SK-N-SH (cell line): Measurements from ENCODE around the gene LIPH. TPM values are rescaled to one million over a fixed set of nuclear protein-coding genes. Genes with fewer than 3 reads are reported as not detected.

Experiments
- CTCF ChIA-PET: fragments of 300-600, 350-600 bp; formaldehyde crosslinking; extraction: SDS; loops from one replicate; lab custom pipeline; 2021; lab: Yijun Ruan, JAX
- POLR2A ChIA-PET: fragments of 350-600 bp; sonication (Branson Sonifier 250); formaldehyde crosslinking; extraction: SDS; loops from one replicate; lab custom pipeline; 2020; ENCODE audit warnings: antibody characterized with exemption, inconsistent platforms; lab: Yijun Ruan, JAX
- DNase-seq: peaks from one replicate; pipeline ENCODE4 v3.0.0; 2012
- H2AFZ ChIP-seq: fragments of 200-600 bp; sonication (generic); 2 replicates; pipeline ENCODE4 v1.8.1; 2016; ENCODE audit warnings: antibody characterized with exemption, mild to moderate bottlenecking, low read depth
- H3F3A ChIP-seq: fragments of 200-600 bp; sonication (generic); replicated peaks from 2 replicates; pipeline ENCODE3; 2016; ENCODE audit warnings: antibody characterized with exemption, mild to moderate bottlenecking; ENCODE audit not compliant: insufficient read depth
- H3K27ac ChIP-seq, 2 experiments: fragments of 200-500 bp in 1 of 2; fragments of 200-600 bp in 1 of 2; sonication (Bioruptor generic) in 1 of 2; sonication (generic), shearing (Covaris generic) in 1 of 2; 2 replicates each; pipeline versions ENCODE4 v1.5.1 to v1.6.1; 2014 to 2016; ENCODE audit warnings: low read depth in 2 of 2, inconsistent platforms in 1 of 2, low read length in 1 of 2, mild to moderate bottlenecking in 1 of 2, mixed read lengths in 1 of 2
- H3K27me3 ChIP-seq: fragments of 200-600 bp; sonication (generic), shearing (Covaris generic); 2 replicates; pipeline ENCODE4 v1.6.1; 2016; ENCODE audit warnings: mixed run types; ENCODE audit not compliant: insufficient read depth
- H3K36me3 ChIP-seq, 2 experiments: fragments of 200-500 bp in 1 of 2; fragments of 200-600 bp in 1 of 2; sonication (Bioruptor generic) in 1 of 2; sonication (generic) in 1 of 2; replicated peaks in 1 of 2; 2 replicates each; pipeline versions ENCODE3 to v1.5.1; 2014 to 2016; ENCODE audit warnings: low read length in 1 of 2, mild to moderate bottlenecking in 1 of 2; ENCODE audit not compliant: insufficient read depth in 2 of 2, control insufficient read depth in 1 of 2
- H3K4me1 ChIP-seq, 2 experiments: fragments of 200-500 bp in 1 of 2; fragments of 200-600 bp in 1 of 2; sonication (Bioruptor generic) in 1 of 2; sonication (generic), shearing (Covaris generic) in 1 of 2; 2 replicates each; pipeline versions ENCODE4 v1.5.1 to v1.6.1; 2014 to 2016; ENCODE audit warnings: low read depth in 1 of 2, low read length in 1 of 2, mixed run types in 1 of 2; ENCODE audit not compliant: insufficient read depth in 2 of 2, control insufficient read depth in 1 of 2
- H3K4me2 ChIP-seq: fragments of 200-600 bp; sonication (generic), shearing (Covaris generic); 2 replicates; pipeline ENCODE4 v1.6.1; 2017; ENCODE audit warnings: mixed run types
- H3K4me3 ChIP-seq, 2 experiments: fragments of 200-500 bp in 1 of 2; fragments of 200-600 bp in 1 of 2; sonication (Bioruptor generic) in 1 of 2; sonication (generic), shearing (Covaris generic) in 1 of 2; 2 replicates each; pipeline versions ENCODE4 v1.5.1 to v1.8.1; 2014 to 2016; ENCODE audit warnings: low read depth in 2 of 2, inconsistent platforms in 1 of 2, low read length in 1 of 2, mild to moderate bottlenecking in 1 of 2, mixed read lengths in 1 of 2, moderate library complexity in 1 of 2
- H3K79me2 ChIP-seq: fragments of 200-600 bp; sonication (generic); 2 replicates; pipeline ENCODE4 v1.8.1; 2017; ENCODE audit warnings: mild to moderate bottlenecking; ENCODE audit not compliant: insufficient read depth
- H3K9ac ChIP-seq: fragments of 200-600 bp; sonication (generic); 2 replicates; pipeline ENCODE4 v1.6.1; 2017; ENCODE audit warnings: mixed run types
- H3K9me2 ChIP-seq: fragments of 200-600 bp; sonication (generic); 2 replicates; pipeline ENCODE4 v1.6.1; 2017; ENCODE audit warnings: mixed run types
- H3K9me3 ChIP-seq: fragments of 200-600 bp; sonication (generic); 2 replicates; pipeline ENCODE4 v1.6.1; 2017; ENCODE audit warnings: mixed run types, mild to moderate bottlenecking, moderate library complexity
- H4K20me1 ChIP-seq: fragments of 200-600 bp; sonication (generic); 2 replicates; pipeline ENCODE4 v1.6.1; 2017; ENCODE audit warnings: mild to moderate bottlenecking, mixed run types; ENCODE audit not compliant: insufficient read depth
- CHD2 ChIP-seq: fragments of 150-350 bp; IDR thresholded peaks from 2 replicates; pipeline ENCODE4 v1.6.1; 2018; ENCODE audit warnings: low read length; ENCODE audit not compliant: partially characterized antibody
- CTCF ChIP-seq: fragments of 200-600 bp; sonication (generic); IDR thresholded peaks from 2 replicates; pipeline ENCODE4 v1.6.1; 2017; ENCODE audit warnings: antibody characterized with exemption, mild to moderate bottlenecking, moderate library complexity
- EP300 ChIP-seq, 2 experiments: IDR thresholded peaks; 2 replicates each; pipeline versions ENCODE4 v1.4.0 to v1.6.1; 2012; ENCODE audit warnings: borderline replicate concordance in 1 of 2, low read depth in 1 of 2, low read length in 1 of 2
- IRF3 ChIP-seq: fragments of 150-350 bp; IDR thresholded peaks from 2 replicates; pipeline ENCODE4 v1.6.1; 2016; ENCODE audit warnings: mild to moderate bottlenecking, low read depth, low read length
- JUND ChIP-seq: IDR thresholded peaks from 2 replicates; pipeline ENCODE4 v1.4.0; 2012
- NFIC ChIP-seq: IDR thresholded peaks from 2 replicates; pipeline ENCODE4 v1.4.0; 2012; ENCODE audit warnings: borderline replicate concordance
- PBX3 ChIP-seq: IDR thresholded peaks from 2 replicates; pipeline ENCODE4; 2012
- POLR2AphosphoS5 ChIP-seq: IDR thresholded peaks from 2 replicates; pipeline ENCODE4 v1.6.1; 2012; ENCODE audit warnings: low read depth, low read length
- RCOR1 ChIP-seq: fragments of 150-350 bp; IDR thresholded peaks from 2 replicates; pipeline ENCODE4 v1.6.1; 2017; ENCODE audit warnings: antibody characterized with exemption, low read length
- TAF1 ChIP-seq: IDR thresholded peaks from 2 replicates; pipeline ENCODE4 v1.6.1; 2012; ENCODE audit warnings: low read depth, mild to moderate bottlenecking, low read length, moderate library complexity, borderline replicate concordance
- TCF12 ChIP-seq: IDR thresholded peaks from 2 replicates; pipeline ENCODE4 v1.4.0; 2012
- TEAD4 ChIP-seq: IDR thresholded peaks from 2 replicates; pipeline ENCODE4 v1.4.0; 2012; ENCODE audit warnings: mild to moderate bottlenecking, borderline replicate concordance; ENCODE audit not compliant: insufficient read depth
- USF1 ChIP-seq: IDR thresholded peaks from 2 replicates; pipeline ENCODE4 v1.4.0; 2012; ENCODE audit warnings: low read depth, borderline replicate concordance
- YY1 ChIP-seq: IDR thresholded peaks from 2 replicates; pipeline ENCODE4 v1.4.0; 2012; ENCODE audit warnings: low read depth, mild to moderate bottlenecking
- WGBS: methylation state at CpG from one replicate; pipeline ENCODE4 v1.1.6; 2017; ENCODE audit warnings: low lambda C conversion rate; 5-methylcytosine and 5-hydroxymethylcytosine counted together
- polyA plus RNA-seq, 3 experiments: library from polyadenylated mRNA; depleted of rRNA; stranded (reverse); fragments of >200 nt; gene quantifications; 2 replicates each; pipeline ENCODE4 v1.2.3, GENCODE V29; 2012

The LIPH gene
- polyA plus RNA-seq, 1 of the 3 experiments (the other 2 are of a cell fraction): not detected

- TF ChIP-seq EP300 (IDR thresholded peaks at IDR 0.05; ENCODE audit: borderline replicate concordance in 1 of 2, low read depth in 1 of 2, low read length in 1 of 2) (no peak), TAF1 (no peak), NFIC (no peak), JUND (no peak), PBX3 (no peak), CHD2 (no peak), POLR2AphosphoS5 (no peak), TCF12 (no peak), YY1 (no peak)
- TF ChIP-seq, all 33 proteins: peak for 0
These were observed 25.0 kb downstream of the LIPH start (continued) for GRCh38 chr3:185527364-185527763.

- no peak overlapping the region for H3K4me2 ChIP-seq
- peaks cover 5% of the 10 kb centered on the region; the same call in 1 of the 2 replicates for H3K27me3 ChIP-seq
- no peaks in the 10 kb centered on the region for H3K36me3 ChIP-seq
- H3K27ac ChIP-seq: no peak overlapping the region
- TF ChIP-seq CTCF (no peak), USF1 (no peak), RCOR1 (no peak), IRF3 (no peak), POLR2AphosphoS5 (no peak), CHD2 (no peak), TEAD4 (no peak)
- no peak overlapping the region for H3K9ac ChIP-seq
- H3F3A ChIP-seq: no peaks in the 10 kb centered on the region
- no peak overlapping the region for H2AFZ ChIP-seq
- H4K20me1 ChIP-seq: no peaks in the 10 kb centered on the region
- CTCF ChIA-PET: interaction anchor here (1.8 kb wide), 1 partner anchor 33 kb away, joined by 5 read pairs; no protein-coding TSS in a partner anchor
- no peaks in the 10 kb centered on the region for H3K9me2 ChIP-seq
- no peak for DNase-seq
- 66% methylated on average over 2 of the region's 2 CpGs for WGBS
- H3K79me2 ChIP-seq: no peaks in the 10 kb centered on the region
- H3K4me3 ChIP-seq: no peak overlapping the region
- POLR2A ChIA-PET: no interaction called here
- no peaks in the 10 kb centered on the region for H3K4me1 ChIP-seq
- H3K9me3 ChIP-seq: no peaks in the 10 kb centered on the region
These were observed 25.9 kb downstream of the LIPH start for GRCh38 chr3:185526349-185526951.
